ENCODE results near the gene SH2D2A. TPM values are rescaled to one million over a fixed set of nuclear protein-coding genes. Genes with fewer than 3 reads are reported as not detected.

The SH2D2A gene
- total and polyA plus RNA-seq, 9 of the 15 experiments (the other 6 are each of a cell fraction or from before 2014, with no cell fraction given), result 0.89 to 33.6 (median 6.9) TPM

GRCh38 chr1:156772728-156773497 lies 43.7 kb downstream of the SH2D2A start (continued):
- TF ChIP-seq EP300 (IDR thresholded peaks at IDR 0.05; ENCODE audit: low read length) (peak; percentile 59; the same call in 1 of the 2 replicates), HDAC1 (IDR thresholded peaks at IDR 0.05) (peak in 1 of 2 experiments; percentile 49; a peak in 2 of 4 replicates), SRSF9 (IDR thresholded peaks at IDR 0.05; ENCODE audit: borderline replicate concordance, low read depth, low read length) (no peak), RCOR1 (IDR thresholded peaks at IDR 0.05; ENCODE audit: borderline replicate concordance in 1 of 2, low read depth in 2 of 2, low read length in 2 of 2) (peak in 1 of 2 experiments; percentile 72; a peak in 1 of 4 replicates), RBM39 (optimal IDR thresholded peaks at IDR 0.05; ENCODE audit: low read depth, low read length) (peak; percentile 52), HMGXB4 (CRISPR knock-in tag; IDR thresholded peaks at IDR 0.05) (no peak), PML (IDR thresholded peaks at IDR 0.05; ENCODE audit: low read length) (0 out of 2 replicates have a peak, but pooled peaks have one; percentile 19), RBFOX2 (IDR thresholded peaks at IDR 0.05; ENCODE audit: low read depth, low read length) (peak; percentile 27; the same call in 1 of the 2 replicates), ZC3H11A (IDR thresholded peaks at IDR 0.05; ENCODE audit: low read depth, low read length) (no peak), CHD2 (IDR thresholded peaks at IDR 0.05; ENCODE audit: low read depth, low read length) (no peak), ZNF398 (CRISPR knock-in tag; IDR thresholded peaks at IDR 0.05) (no peak), EZH2 (IDR thresholded peaks at IDR 0.05; ENCODE audit: borderline replicate concordance, low read depth, low read length) (no peak), SPI1 (IDR thresholded peaks at IDR 0.05; ENCODE audit: borderline replicate concordance, low read depth, low read length) (no peak), GATA2 (CRISPR knock-in tag; IDR thresholded peaks at IDR 0.05) (peak; percentile 20; the same call in 1 of the 2 replicates), MEIS2 (IDR thresholded peaks at IDR 0.05; ENCODE audit: partially characterized antibody) (peak; percentile 42)
- TF ChIP-seq, protein P1, sequence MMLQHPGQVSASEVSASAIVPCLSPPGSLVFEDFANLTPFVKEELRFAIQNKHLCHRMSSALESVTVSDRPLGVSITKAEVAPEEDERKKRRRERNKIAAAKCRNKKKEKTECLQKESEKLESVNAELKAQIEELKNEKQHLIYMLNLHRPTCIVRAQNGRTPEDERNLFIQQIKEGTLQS (IDR thresholded peaks at IDR 0.05), result no peak
- TF ChIP-seq, protein P1 (CRISPR knock-in tag; conservative IDR thresholded peaks at IDR 0.05), result 0 out of 2 replicates have a peak, but pooled peaks have one; percentile 26
- TF ChIP-seq, protein P2, sequence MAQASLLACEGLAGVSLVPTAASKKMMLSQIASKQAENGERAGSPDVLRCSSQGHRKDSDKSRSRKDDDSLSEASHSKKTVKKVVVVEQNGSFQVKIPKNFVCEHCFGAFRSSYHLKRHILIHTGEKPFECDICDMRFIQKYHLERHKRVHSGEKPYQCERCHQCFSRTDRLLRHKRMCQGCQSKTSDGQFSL (CRISPR knock-in tag; IDR thresholded peaks at IDR 0.05), result no peak
- TF ChIP-seq, protein P2 (tag; IDR thresholded peaks at IDR 0.05), result no peak
- TF ChIP-seq, protein P3, sequence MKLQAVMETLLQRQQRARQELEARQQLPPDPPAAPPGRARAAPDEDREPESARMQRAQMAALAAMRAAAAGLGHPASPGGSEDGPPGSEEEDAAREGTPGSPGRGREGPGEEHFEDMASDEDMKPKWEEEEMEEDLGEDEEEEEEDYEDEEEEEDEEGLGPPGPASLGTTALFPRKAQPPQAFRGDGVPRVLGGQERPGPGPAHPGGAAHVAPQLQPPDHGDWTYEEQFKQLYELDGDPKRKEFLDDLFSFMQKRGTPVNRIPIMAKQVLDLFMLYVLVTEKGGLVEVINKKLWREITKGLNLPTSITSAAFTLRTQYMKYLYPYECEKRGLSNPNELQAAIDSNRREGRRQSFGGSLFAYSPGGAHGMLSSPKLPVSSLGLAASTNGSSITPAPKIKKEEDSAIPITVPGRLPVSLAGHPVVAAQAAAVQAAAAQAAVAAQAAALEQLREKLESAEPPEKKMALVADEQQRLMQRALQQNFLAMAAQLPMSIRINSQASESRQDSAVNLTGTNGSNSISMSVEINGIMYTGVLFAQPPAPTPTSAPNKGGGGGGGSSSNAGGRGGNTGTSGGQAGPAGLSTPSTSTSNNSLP (IDR thresholded peaks at IDR 0.05; ENCODE audit: borderline replicate concordance, low read depth, low read length), result no peak

Data from K562 (cell line).